Fibroblast of pulmonary artery (primary cell): ENCODE measurements around the gene CES5A.

Experiments used
- DNase-seq: peaks from one replicate; pipeline ENCODE4 v3.0.0-alpha.2; 2010; ENCODE audit warnings: low read depth
- H3K4me3 ChIP-seq: replicated peaks from 2 replicates; pipeline ENCODE4 v1.5.1; 2011; ENCODE audit warnings: low read depth, mild to moderate bottlenecking, control low read depth, low read length, moderate library complexity
- TF ChIP-seq, protein P1 (sequence below): IDR thresholded peaks from 2 replicates; pipeline ENCODE4 v1.5.1; 2011; ENCODE audit warnings: mild to moderate bottlenecking, control low read depth, low read length, inconsistent platforms; ENCODE audit errors: missing control alignments

The CES5A gene

GRCh38 chr16:55888546-55888945 lies 13.4 kb upstream of the CES5A start:
- no peak for DNase-seq

DNA sequence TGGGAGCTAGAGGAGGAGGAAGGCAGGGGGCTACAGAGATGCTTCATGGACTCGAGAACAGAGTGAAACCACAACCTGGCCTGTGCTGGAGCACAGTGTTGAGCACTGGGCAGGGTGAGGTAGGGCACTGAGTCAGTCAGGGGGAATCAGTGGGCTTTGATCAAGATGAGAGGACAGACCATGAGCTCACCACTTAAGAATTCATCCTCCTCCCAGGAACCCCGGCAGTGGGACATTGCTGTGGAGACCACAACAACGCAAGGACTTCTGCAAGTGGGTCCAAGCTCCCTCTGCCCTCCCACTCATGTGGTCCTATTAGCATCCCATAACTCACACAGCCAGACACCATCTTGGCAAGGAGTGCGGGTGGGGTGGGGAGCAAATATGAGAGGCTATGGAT lies 1.7 kb upstream of the CES5A start:
- no peak for DNase-seq
- H3K4me3 ChIP-seq = no peak overlapping the region
- TF ChIP-seq, protein P1, sequence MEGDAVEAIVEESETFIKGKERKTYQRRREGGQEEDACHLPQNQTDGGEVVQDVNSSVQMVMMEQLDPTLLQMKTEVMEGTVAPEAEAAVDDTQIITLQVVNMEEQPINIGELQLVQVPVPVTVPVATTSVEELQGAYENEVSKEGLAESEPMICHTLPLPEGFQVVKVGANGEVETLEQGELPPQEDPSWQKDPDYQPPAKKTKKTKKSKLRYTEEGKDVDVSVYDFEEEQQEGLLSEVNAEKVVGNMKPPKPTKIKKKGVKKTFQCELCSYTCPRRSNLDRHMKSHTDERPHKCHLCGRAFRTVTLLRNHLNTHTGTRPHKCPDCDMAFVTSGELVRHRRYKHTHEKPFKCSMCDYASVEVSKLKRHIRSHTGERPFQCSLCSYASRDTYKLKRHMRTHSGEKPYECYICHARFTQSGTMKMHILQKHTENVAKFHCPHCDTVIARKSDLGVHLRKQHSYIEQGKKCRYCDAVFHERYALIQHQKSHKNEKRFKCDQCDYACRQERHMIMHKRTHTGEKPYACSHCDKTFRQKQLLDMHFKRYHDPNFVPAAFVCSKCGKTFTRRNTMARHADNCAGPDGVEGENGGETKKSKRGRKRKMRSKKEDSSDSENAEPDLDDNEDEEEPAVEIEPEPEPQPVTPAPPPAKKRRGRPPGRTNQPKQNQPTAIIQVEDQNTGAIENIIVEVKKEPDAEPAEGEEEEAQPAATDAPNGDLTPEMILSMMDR = no peak

More at GRCh38 chr16:55888546-55888945, 13.4 kb upstream of the CES5A start:
- TF ChIP-seq, protein P1 = no peak
- H3K4me3 ChIP-seq = no peak overlapping the region

DNA sequence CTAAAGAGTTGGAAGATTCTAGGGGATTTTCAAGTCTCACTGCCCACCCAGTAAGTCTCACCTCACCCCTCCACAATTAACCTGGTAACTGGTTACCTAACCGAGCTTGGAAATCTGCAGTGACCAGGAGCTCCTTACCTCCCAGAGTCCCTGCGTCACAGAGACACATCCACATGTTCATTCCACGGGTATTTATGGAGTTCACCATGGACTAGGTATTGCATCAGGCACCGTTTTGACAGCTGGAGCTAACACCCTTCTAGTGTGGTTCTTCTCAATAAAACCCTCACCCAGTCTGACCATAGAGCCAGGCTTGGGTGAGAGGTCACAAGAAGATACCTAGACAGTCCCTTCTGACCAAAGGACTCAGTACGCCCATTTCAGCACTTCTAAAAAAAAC lies 2.1 kb downstream of the CES5A start:
- TF ChIP-seq, protein P1 = no peak
- no peak overlapping the region for H3K4me3 ChIP-seq
- DNase-seq = no peak

DNA sequence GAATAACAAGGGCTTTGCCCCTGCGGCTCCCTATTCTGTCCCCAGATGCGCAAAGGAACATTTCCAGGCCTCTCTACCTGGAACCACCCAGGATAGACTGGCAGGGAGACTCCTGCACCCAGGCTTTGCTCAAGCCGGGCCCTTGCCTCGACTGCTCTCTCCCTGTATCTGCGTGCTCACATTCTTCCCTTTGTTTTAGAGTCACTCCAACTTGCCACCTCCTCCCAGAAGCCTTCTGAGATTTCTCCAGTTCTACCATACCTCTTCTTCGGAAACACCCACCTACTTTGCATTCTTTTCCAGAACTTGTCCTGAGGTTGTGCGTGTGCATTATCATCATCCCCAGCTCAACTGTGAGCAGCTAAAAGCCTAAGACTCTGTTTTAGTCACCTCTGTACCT lies 3.0 kb downstream of the CES5A start:
- DNase-seq = no peak
- TF ChIP-seq, protein P1 = no peak
- no peak overlapping the region for H3K4me3 ChIP-seq

DNA sequence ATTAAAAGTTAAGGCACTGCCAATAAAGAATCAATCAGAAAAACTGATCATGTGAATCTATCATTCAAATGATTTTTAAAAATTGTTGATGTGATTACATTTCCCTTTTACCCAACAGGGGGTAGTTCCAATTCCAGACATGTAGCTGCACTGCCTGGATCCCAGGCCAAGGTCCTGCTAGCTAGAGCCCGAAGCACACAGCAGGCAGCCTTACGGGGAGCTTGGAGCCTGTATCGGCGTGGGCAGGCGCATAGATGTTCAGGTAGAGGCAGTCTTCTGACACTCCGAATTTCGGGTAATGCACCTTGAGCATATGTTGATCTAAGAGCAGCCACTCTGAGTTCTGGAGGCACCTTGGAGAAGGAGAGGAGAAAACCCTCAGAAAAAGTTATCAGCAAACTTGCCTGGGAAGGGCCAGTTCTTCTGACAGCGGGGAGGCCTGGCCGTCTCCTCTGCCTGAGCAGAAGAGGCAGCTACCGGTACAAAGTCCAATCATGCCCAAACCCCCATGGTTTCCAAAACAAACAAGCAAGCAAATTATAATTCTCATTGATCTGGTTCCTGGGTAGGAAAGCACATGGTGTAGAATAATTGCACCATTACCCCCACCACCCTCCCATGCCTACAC lies 3.6 kb downstream of the CES5A start:
- H3K4me3 ChIP-seq = no peak overlapping the region
- DNase-seq = no peak
- TF ChIP-seq, protein P1 = no peak

DNA sequence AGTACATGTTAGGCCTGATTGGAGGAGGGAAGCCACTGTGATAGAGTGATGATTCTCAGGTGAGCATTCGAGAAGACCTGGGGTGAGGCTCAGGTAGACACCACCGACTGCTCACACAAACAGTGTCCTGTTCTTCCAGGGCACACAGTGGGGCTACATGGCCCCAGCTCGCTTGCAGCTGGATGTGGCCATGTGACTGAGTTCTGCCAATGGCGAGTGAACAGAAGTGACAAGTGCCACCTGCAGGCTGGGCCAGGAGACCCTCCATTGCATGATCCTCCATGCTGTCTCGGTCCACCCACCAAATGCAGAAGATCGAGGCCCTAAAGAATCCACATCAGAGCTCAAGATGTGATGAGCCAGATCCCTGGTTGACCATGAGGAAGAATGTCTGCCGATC lies 6.2 kb downstream of the CES5A start:
- DNase-seq = no peak
- TF ChIP-seq, protein P1 = no peak
- H3K4me3 ChIP-seq = no peak overlapping the region

DNA sequence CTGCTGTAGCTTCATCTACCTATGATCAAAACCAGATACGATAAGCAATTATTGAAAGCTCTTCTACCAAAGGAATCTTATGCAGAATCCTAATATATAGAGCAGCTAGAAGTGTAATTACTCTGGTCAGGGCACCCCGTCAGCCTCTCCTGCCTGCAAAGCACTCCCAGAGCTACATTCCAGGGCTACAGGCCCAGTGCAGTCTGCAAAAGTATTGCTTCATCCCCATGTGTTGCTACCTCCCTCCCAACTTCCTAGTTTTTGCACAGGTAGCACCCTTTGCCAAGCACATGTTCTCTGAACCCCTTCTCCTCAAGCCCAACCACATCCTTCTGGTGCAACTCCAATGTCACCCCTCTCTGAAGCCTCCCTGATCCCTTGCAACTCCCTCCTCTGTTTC lies 7.0 kb downstream of the CES5A start:
- no peak overlapping the region for H3K4me3 ChIP-seq
- no peak for DNase-seq
- TF ChIP-seq, protein P1 = no peak
